ENCODE measurements around the gene DNAJC25. TPM values are rescaled to one million over a fixed set of nuclear protein-coding genes. Genes with fewer than 3 reads are reported as not detected.

Gene DNAJC25
- total RNA-seq, 1 donor from 2014 or later, result 6.9 TPM

GRCh38 chr9:111628411-111628810 is 2.7 kb upstream of the DNAJC25 start:
- Mint-ChIP-seq H3K27ac (ENCODE audit: unreplicated experiment) (no peak overlapping the region), H3K4me1 (ENCODE audit: low read depth) (peaks cover 21% of the 10 kb centered on the region), H3K9me3 (ENCODE audit: low read depth) (no peaks in the 10 kb centered on the region), H3K27me3 (ENCODE audit: low read depth) (no peaks in the 10 kb centered on the region), H3K4me3 (ENCODE audit: unreplicated experiment) (no peak overlapping the region), H3K36me3 (ENCODE audit: low read depth) (no peaks in the 10 kb centered on the region)
- TF ChIP-seq, protein P1, sequence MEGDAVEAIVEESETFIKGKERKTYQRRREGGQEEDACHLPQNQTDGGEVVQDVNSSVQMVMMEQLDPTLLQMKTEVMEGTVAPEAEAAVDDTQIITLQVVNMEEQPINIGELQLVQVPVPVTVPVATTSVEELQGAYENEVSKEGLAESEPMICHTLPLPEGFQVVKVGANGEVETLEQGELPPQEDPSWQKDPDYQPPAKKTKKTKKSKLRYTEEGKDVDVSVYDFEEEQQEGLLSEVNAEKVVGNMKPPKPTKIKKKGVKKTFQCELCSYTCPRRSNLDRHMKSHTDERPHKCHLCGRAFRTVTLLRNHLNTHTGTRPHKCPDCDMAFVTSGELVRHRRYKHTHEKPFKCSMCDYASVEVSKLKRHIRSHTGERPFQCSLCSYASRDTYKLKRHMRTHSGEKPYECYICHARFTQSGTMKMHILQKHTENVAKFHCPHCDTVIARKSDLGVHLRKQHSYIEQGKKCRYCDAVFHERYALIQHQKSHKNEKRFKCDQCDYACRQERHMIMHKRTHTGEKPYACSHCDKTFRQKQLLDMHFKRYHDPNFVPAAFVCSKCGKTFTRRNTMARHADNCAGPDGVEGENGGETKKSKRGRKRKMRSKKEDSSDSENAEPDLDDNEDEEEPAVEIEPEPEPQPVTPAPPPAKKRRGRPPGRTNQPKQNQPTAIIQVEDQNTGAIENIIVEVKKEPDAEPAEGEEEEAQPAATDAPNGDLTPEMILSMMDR (IDR thresholded peaks at IDR 0.05), result no peak
- no peak for DNase-seq (ENCODE audit: low spot score)

DNA sequence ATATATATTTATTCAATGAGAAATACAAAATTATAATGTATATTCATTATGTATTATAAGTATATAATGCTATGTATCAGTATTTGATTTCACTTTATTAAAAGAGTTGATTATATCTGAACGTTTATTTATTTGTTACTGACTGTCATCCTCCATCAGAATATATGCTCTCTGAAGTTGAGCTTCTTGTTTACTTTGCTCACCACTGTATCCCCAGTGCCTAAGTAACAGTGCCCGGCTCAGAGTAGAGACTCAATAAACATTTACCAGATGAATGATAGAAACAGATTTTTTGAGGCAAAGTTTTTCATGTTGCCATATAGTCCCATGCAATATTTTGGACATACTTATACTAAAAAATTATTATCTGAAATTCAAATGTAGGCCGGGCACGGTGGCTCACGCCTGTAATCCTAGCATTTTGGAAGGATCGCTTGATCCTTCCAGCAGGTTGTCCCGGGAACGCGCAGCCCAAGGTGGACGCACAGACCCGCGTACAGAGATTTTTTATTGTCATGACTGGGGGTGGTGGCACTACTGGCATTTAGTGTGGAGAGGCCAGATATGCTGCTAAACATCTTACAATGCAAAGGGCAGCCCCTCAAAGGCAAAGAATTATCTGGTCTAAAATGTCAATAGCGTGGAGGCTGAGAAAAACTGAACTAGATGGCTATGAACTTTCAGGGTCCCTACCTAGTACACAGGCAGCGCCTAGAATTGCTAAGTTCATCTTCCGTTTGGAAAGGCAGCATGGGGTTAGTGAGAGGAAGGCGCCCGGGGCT is 761 bp upstream of the DNAJC25 start:
- Mint-ChIP-seq H3K27me3 (ENCODE audit: low read depth) (no peaks in the 10 kb centered on the region), H3K4me1 (ENCODE audit: low read depth) (peaks cover 40% of the 10 kb centered on the region), H3K27ac (ENCODE audit: unreplicated experiment) (peak overlapping the region; percentile 89), H3K9me3 (ENCODE audit: low read depth) (no peaks in the 10 kb centered on the region), H3K36me3 (ENCODE audit: low read depth) (no peaks in the 10 kb centered on the region), H3K4me3 (ENCODE audit: unreplicated experiment) (peak overlapping the region; percentile 98)
- DNase-seq (ENCODE audit: low spot score), result no peak
- TF ChIP-seq, protein P1 (IDR thresholded peaks at IDR 0.05), result no peak

DNA sequence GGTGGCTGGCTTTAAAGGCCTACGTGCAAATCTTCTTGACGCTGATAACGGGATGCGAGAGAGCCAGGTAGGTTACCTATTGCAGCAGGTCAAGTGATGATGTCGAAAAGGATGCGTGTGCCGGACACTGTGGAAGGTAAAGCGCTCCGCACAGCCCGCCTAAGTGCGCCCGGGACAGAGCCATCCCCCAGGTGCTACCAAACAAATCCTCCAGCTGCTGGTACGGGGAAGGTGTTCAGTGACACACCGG is 245 bp upstream of the DNAJC25 start:
- DNase-seq (ENCODE audit: low spot score), result no peak
- no peaks in the 10 kb centered on the region for H3K36me3 Mint-ChIP-seq (ENCODE audit: low read depth)
- H3K4me1 Mint-ChIP-seq (ENCODE audit: low read depth), result peaks cover 44% of the 10 kb centered on the region
- H3K27ac Mint-ChIP-seq (ENCODE audit: unreplicated experiment), result peak overlapping the region; percentile 89
- H3K9me3 Mint-ChIP-seq (ENCODE audit: low read depth), result no peaks in the 10 kb centered on the region
- peak overlapping the region; percentile 98 for H3K4me3 Mint-ChIP-seq (ENCODE audit: unreplicated experiment)
- TF ChIP-seq, protein P1 (IDR thresholded peaks at IDR 0.05), result no peak
- H3K27me3 Mint-ChIP-seq (ENCODE audit: low read depth), result no peaks in the 10 kb centered on the region

DNA sequence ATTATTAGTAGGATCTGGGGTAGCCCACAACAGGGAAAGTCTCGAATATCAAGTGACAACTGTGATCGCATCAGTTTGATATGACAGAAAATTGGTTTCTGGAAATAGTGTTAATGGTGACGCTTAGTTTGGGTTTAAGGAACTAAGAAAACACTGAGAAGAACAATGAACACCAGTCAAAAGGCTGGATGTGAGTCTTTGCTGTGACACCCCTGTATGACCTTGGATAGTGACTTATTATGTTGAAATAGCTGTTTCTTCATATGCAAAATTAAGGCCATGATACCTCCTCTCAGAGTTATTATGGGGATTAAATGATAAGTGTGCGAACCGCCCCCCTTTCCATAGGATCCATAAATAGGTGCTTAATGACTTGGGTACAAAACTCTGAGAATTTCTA is 926 bp downstream of the DNAJC25 start:
- DNase-seq (ENCODE audit: low spot score), result no peak
- no peaks in the 10 kb centered on the region for H3K36me3 Mint-ChIP-seq (ENCODE audit: low read depth)
- H3K27ac Mint-ChIP-seq (ENCODE audit: unreplicated experiment), result peak overlapping the region; percentile 59
- TF ChIP-seq, protein P1 (IDR thresholded peaks at IDR 0.05), result no peak
- H3K27me3 Mint-ChIP-seq (ENCODE audit: low read depth), result no peaks in the 10 kb centered on the region
- peak overlapping the region; percentile 98 for H3K4me3 Mint-ChIP-seq (ENCODE audit: unreplicated experiment)
- H3K9me3 Mint-ChIP-seq (ENCODE audit: low read depth), result no peaks in the 10 kb centered on the region
- peaks cover 47% of the 10 kb centered on the region for H3K4me1 Mint-ChIP-seq (ENCODE audit: low read depth)

DNA sequence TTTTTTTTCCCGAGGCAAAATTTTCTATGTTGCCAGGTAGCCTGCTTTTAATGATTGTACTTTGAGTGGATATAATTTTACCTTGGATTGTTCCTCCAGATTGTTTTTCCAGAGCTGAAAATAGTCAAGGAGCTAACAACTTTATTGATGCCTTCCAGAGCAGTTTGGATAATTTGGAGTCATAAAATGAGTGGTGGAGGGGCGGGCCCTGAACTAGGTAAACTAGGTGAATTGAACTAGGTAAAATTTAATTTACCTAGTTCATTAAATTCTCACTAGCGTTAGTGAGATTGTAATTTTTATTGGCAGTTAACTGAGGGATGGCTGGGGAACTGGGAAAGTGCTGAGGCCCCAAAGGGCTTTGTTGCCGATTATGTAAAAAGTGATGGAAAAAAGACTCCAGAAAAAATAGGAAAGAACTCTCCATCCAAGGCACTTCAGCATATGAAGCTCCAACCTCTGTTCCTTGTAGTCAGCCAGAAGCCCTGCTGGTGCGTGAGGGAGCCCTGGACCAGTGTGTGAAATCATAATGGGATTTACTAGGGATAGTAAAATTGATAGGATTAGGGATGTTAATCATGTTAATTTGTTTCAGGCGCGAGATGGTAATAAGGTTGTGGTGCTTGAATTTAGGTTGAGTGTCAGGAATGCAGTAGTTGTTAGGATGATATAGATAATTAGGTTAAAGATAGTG is 1.7 kb downstream of the DNAJC25 start:
- TF ChIP-seq, protein P1 (IDR thresholded peaks at IDR 0.05), result no peak
- DNase-seq (ENCODE audit: low spot score), result no peak
- Mint-ChIP-seq H3K4me1 (ENCODE audit: low read depth) (peaks cover 47% of the 10 kb centered on the region), H3K27me3 (ENCODE audit: low read depth) (no peaks in the 10 kb centered on the region), H3K36me3 (ENCODE audit: low read depth) (no peaks in the 10 kb centered on the region), H3K27ac (ENCODE audit: unreplicated experiment) (no peak overlapping the region), H3K9me3 (ENCODE audit: low read depth) (no peaks in the 10 kb centered on the region), H3K4me3 (ENCODE audit: unreplicated experiment) (peak overlapping the region; percentile 98)

Data from chondrocyte (in vitro differentiated cells).